ENCODE measurements around the gene AFDN. TPM values are rescaled to one million over a fixed set of nuclear protein-coding genes. Genes with fewer than 3 reads are reported as not detected.
A peak's percentile ranks its signal among the peaks of the same experiment; 100 is the strongest.

Gene AFDN
- total RNA-seq, 4 donors from 2014 or later: 148 to 371 (median 204) TPM

GRCh38 chr6:167965592-167966539 lies 139.2 kb downstream of the AFDN start:
- TF ChIP-seq EP300 (IDR thresholded peaks at IDR 0.05; ENCODE audit: low read depth) (no peak), POLR2AphosphoS5 (IDR thresholded peaks at IDR 0.05) (peak in 1 of 3 donors; percentile 18)
- intact Hi-C loops (cut with DNase I; ENCODE audit: low total_unique reads): no loop called here
- Histone ChIP-seq H3K27me3 (no peaks in the 10 kb centered on the region), H3K27ac (peak overlapping the region; percentile 72 to 89 (median 76)), H3K9me3 (no peaks in the 10 kb centered on the region), H3K4me1 (peaks cover 0 to 45% (median 27%) of the 10 kb centered on the region in 4 donors), H3K36me3 (peaks cover 0 to 18% (median 5%) of the 10 kb centered on the region in 4 donors), H3K4me3 (no peak overlapping the region)
- 61 to 67% methylated on average over 11 to 39 of the region's 39 CpGs for WGBS, 2 donors (ENCODE audit: low coverage in 1 of 2)
- DNase-seq: peak; percentile 52
- in situ Hi-C loops (cut with MboI; ENCODE audit: low pct_ligation_motif_present in 1 of 4, low pct_unique_long_range_greater_than_20kb in 1 of 4, low sequenced_read_pairs in 3 of 4): no loop called here

- Histone ChIP-seq H3K27ac (peak overlapping the region; percentile 72 to 89 (median 76)), H3K9me3 (no peaks in the 10 kb centered on the region), H3K27me3 (no peaks in the 10 kb centered on the region), H3K36me3 (peaks cover 0 to 18% (median 5%) of the 10 kb centered on the region in 4 donors), H3K4me1 (peaks cover 0 to 45% (median 27%) of the 10 kb centered on the region in 4 donors), H3K4me3 (no peak overlapping the region)
- WGBS, 2 donors (ENCODE audit: low coverage in 1 of 2): 59 to 82% methylated on average over 6 to 8 of the region's 8 CpGs
- intact Hi-C loops (cut with DNase I; ENCODE audit: low total_unique reads) (no loop called here), in situ Hi-C loops (cut with MboI; ENCODE audit: low pct_ligation_motif_present in 1 of 4, low pct_unique_long_range_greater_than_20kb in 1 of 4, low sequenced_read_pairs in 3 of 4) (no loop called here)
- TF ChIP-seq POLR2AphosphoS5 (IDR thresholded peaks at IDR 0.05) (no peak), EP300 (IDR thresholded peaks at IDR 0.05; ENCODE audit: low read depth) (no peak), POLR2A (IDR thresholded peaks at IDR 0.05) (no peak)
- TF ChIP-seq, protein P1, sequence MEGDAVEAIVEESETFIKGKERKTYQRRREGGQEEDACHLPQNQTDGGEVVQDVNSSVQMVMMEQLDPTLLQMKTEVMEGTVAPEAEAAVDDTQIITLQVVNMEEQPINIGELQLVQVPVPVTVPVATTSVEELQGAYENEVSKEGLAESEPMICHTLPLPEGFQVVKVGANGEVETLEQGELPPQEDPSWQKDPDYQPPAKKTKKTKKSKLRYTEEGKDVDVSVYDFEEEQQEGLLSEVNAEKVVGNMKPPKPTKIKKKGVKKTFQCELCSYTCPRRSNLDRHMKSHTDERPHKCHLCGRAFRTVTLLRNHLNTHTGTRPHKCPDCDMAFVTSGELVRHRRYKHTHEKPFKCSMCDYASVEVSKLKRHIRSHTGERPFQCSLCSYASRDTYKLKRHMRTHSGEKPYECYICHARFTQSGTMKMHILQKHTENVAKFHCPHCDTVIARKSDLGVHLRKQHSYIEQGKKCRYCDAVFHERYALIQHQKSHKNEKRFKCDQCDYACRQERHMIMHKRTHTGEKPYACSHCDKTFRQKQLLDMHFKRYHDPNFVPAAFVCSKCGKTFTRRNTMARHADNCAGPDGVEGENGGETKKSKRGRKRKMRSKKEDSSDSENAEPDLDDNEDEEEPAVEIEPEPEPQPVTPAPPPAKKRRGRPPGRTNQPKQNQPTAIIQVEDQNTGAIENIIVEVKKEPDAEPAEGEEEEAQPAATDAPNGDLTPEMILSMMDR (IDR thresholded peaks at IDR 0.05): no peak
- no peak for DNase-seq
Observed at GRCh38 chr6:167966540-167966905, 139.8 kb downstream of the AFDN start.

DNA sequence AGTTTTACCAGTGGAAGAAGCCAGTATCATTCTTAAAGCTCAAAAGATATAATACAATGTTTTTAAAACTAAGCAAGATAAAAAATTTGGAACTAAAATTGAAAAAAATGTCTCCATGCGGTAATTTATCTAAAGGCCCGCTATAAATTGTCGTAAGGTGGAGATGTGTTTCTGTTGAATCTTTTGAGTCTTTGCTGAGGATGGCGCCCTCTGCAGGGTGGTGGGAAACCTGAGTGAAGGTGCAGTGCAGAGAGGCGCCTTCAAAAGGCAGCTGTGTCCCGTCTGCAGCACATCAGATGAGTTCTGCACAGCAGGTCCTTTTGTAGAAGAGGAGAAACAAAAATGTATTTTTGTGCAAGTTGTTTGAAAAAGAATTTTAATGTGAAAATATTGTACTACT lies 141.4 kb downstream of the AFDN start:
- Histone ChIP-seq H3K4me1 (peaks cover 0 to 39% (median 27%) of the 10 kb centered on the region in 4 donors), H3K27me3 (no peaks in the 10 kb centered on the region), H3K9me3 (no peaks in the 10 kb centered on the region), H3K36me3 (peaks cover 0 to 18% (median 3%) of the 10 kb centered on the region in 4 donors), H3K27ac (no peak overlapping the region), H3K4me3 (no peak overlapping the region)
- in situ Hi-C loops (cut with MboI; ENCODE audit: low pct_ligation_motif_present in 1 of 4, low pct_unique_long_range_greater_than_20kb in 1 of 4, low sequenced_read_pairs in 3 of 4) (no loop called here), intact Hi-C loops (cut with DNase I; ENCODE audit: low total_unique reads) (no loop called here)
- TF ChIP-seq POLR2AphosphoS5 (IDR thresholded peaks at IDR 0.05): no peak
- TF ChIP-seq, protein P1 (IDR thresholded peaks at IDR 0.05): peak; percentile 37 to 51 (median 40)
- peak; percentile 59 for DNase-seq
- 76 to 79% methylated on average over 6 of the region's 6 CpGs for WGBS, 2 donors (ENCODE audit: low coverage in 1 of 2)

- WGBS, 2 donors (ENCODE audit: low coverage in 1 of 2): 92 to 98% methylated on average over 6 to 10 of the region's 10 CpGs
- Histone ChIP-seq H3K27me3 (no peaks in the 10 kb centered on the region), H3K9me3 (no peaks in the 10 kb centered on the region), H3K4me1 (peaks cover 0 to 27% (median 15%) of the 10 kb centered on the region in 4 donors), H3K27ac (no peak overlapping the region), H3K36me3 (peaks cover 0 to 18% (median 3%) of the 10 kb centered on the region in 4 donors), H3K4me3 (no peak overlapping the region)
- no peak for DNase-seq
- TF ChIP-seq EP300 (IDR thresholded peaks at IDR 0.05; ENCODE audit: low read depth) (no peak), POLR2A (IDR thresholded peaks at IDR 0.05) (no peak), POLR2AphosphoS5 (IDR thresholded peaks at IDR 0.05) (no peak)
- TF ChIP-seq, protein P1 (IDR thresholded peaks at IDR 0.05): no peak
- intact Hi-C loops (cut with DNase I; ENCODE audit: low total_unique reads) (no loop called here), in situ Hi-C loops (cut with MboI; ENCODE audit: low pct_ligation_motif_present in 1 of 4, low pct_unique_long_range_greater_than_20kb in 1 of 4, low sequenced_read_pairs in 3 of 4) (no loop called here)
Observed at GRCh38 chr6:167970230-167970629, 143.5 kb downstream of the AFDN start.
